ENCODE measurements around the gene ZNF518A. TPM values are rescaled to one million over a fixed set of nuclear protein-coding genes. Genes with fewer than 3 reads are reported as not detected.

Gene ZNF518A
- total and polyA plus RNA-seq, 8 donors, result 2.8 to 57.5 (median 9.6) TPM

GRCh38 chr10:96125142-96125515 is 5.0 kb upstream of the ZNF518A start:
- DNase-seq, result peak in 1 of 2 donors; percentile 48
- intact Hi-C loops (cut with DNase I; ENCODE audit: low total_unique reads), result loop anchor here (5.0 kb wide), 1 partner anchor 33 kb away; no protein-coding TSS in a partner anchor
- Histone ChIP-seq H3K27me3 (peaks cover 0 to 60% (median 12%) of the 10 kb centered on the region in 3 donors), H3K9me3 (no peaks in the 10 kb centered on the region), H3K4me3 (no peak overlapping the region), H3K4me1 (peaks cover 0 to 14% (median 5%) of the 10 kb centered on the region in 4 donors), H3K27ac (no peak overlapping the region), H3K36me3 (no peaks in the 10 kb centered on the region)
- no peak for TF ChIP-seq POLR2AphosphoS5 (IDR thresholded peaks at IDR 0.05)
- no peak for TF ChIP-seq CTCF (IDR thresholded peaks at IDR 0.05)
- no peak for TF ChIP-seq EP300 (IDR thresholded peaks at IDR 0.05)
- TF ChIP-seq POLR2A (IDR thresholded peaks at IDR 0.05), result no peak
- WGBS, 5 donors, result 52 to 74% (median 67%) methylated on average over 2 of the region's 2 CpGs

- intact Hi-C loops (cut with DNase I; ENCODE audit: low total_unique reads), result no loop called here
- 0 to 1% (median 1%) methylated on average over 38 to 42 of the region's 42 CpGs for WGBS, 5 donors
- DNase-seq, result peak; percentile 71 to 93
- Histone ChIP-seq H3K36me3 (peaks cover 12 to 26% (median 24%) of the 10 kb centered on the region in 4 donors), H3K4me3 (peak overlapping the region; percentile 65 to 86 (median 76)), H3K27me3 (peaks cover 0 to 24% (median 4%) of the 10 kb centered on the region in 3 donors), H3K4me1 (peaks cover 8 to 22% (median 18%) of the 10 kb centered on the region in 4 donors), H3K9me3 (no peaks in the 10 kb centered on the region), H3K27ac (peak overlapping the region; percentile 94 to 100 (median 96))
- TF ChIP-seq POLR2AphosphoS5 (IDR thresholded peaks at IDR 0.05), result peak in 2 of 3 donors; percentile 8 to 14
- no peak for TF ChIP-seq POLR2A (IDR thresholded peaks at IDR 0.05)
Observed at GRCh38 chr10:96130326-96130995, 364 bp downstream of the ZNF518A start.

- Histone ChIP-seq H3K27me3 (peaks cover 0 to 19% (median 4%) of the 10 kb centered on the region in 3 donors), H3K36me3 (peaks cover 12 to 36% (median 33%) of the 10 kb centered on the region in 4 donors), H3K27ac (no peak overlapping the region), H3K4me3 (no peak overlapping the region), H3K4me1 (peaks cover 8 to 22% (median 18%) of the 10 kb centered on the region in 4 donors), H3K9me3 (no peaks in the 10 kb centered on the region)
- intact Hi-C loops (cut with DNase I; ENCODE audit: low total_unique reads), result no loop called here
- 68 to 84% (median 73%) methylated on average over 3 of the region's 3 CpGs for WGBS, 5 donors
- TF ChIP-seq POLR2A (IDR thresholded peaks at IDR 0.05) (no peak), CTCF (IDR thresholded peaks at IDR 0.05) (no peak), EP300 (IDR thresholded peaks at IDR 0.05) (no peak), POLR2AphosphoS5 (IDR thresholded peaks at IDR 0.05) (no peak)
- no peak for DNase-seq
Observed at GRCh38 chr10:96131621-96132020, 1.5 kb downstream of the ZNF518A start.

- H3K27me3 ChIP-seq, result peaks cover 0 to 6% (median 0%) of the 10 kb centered on the region in 3 donors
- TF ChIP-seq CTCF (IDR thresholded peaks at IDR 0.05), result no peak
- no peak for TF ChIP-seq EP300 (IDR thresholded peaks at IDR 0.05)
- TF ChIP-seq POLR2A (IDR thresholded peaks at IDR 0.05), result no peak
- no peak for TF ChIP-seq POLR2AphosphoS5 (IDR thresholded peaks at IDR 0.05)
- no peak overlapping the region for H3K27ac ChIP-seq
- H3K9me3 ChIP-seq, result no peaks in the 10 kb centered on the region
- no peak for DNase-seq
- H3K4me1 ChIP-seq, result peaks cover 8 to 22% (median 18%) of the 10 kb centered on the region in 4 donors
- intact Hi-C loops (cut with DNase I; ENCODE audit: low total_unique reads), result no loop called here
- peaks cover 19 to 51% (median 48%) of the 10 kb centered on the region in 4 donors for H3K36me3 ChIP-seq
- no peak overlapping the region for H3K4me3 ChIP-seq
Observed at GRCh38 chr10:96133135-96133534, 3.0 kb downstream of the ZNF518A start.

- H3K4me3 ChIP-seq, result no peak overlapping the region
- no peaks in the 10 kb centered on the region for H3K27me3 ChIP-seq
- peaks cover 22 to 84% (median 76%) of the 10 kb centered on the region in 4 donors for H3K36me3 ChIP-seq
- DNase-seq, result no peak
- H3K4me1 ChIP-seq, result peaks cover 0 to 5% (median 1%) of the 10 kb centered on the region in 4 donors
- WGBS, 5 donors, result 89 to 94% (median 93%) methylated on average over 5 of the region's 5 CpGs
- no peaks in the 10 kb centered on the region for H3K9me3 ChIP-seq
- TF ChIP-seq EP300 (IDR thresholded peaks at IDR 0.05), result no peak
- TF ChIP-seq POLR2AphosphoS5 (IDR thresholded peaks at IDR 0.05), result no peak
- TF ChIP-seq CTCF (IDR thresholded peaks at IDR 0.05), result no peak
- intact Hi-C loops (cut with DNase I; ENCODE audit: low total_unique reads), result no loop called here
- H3K27ac ChIP-seq, result no peak overlapping the region
Observed at GRCh38 chr10:96136810-96137209, 6.7 kb downstream of the ZNF518A start.

All from stomach (tissue), 9 donors.